ENCODE results near the gene ENAH.
"Not testable (repeated sequence)": the region's sequence is repeated elsewhere in the genome, so short reads cannot be mapped to it uniquely, and the experiment has no call there.

Gene ENAH

GRCh38 chr1:225484657-225485214 is 168.2 kb downstream of the ENAH start:
- no peak for DNase-seq

DNA sequence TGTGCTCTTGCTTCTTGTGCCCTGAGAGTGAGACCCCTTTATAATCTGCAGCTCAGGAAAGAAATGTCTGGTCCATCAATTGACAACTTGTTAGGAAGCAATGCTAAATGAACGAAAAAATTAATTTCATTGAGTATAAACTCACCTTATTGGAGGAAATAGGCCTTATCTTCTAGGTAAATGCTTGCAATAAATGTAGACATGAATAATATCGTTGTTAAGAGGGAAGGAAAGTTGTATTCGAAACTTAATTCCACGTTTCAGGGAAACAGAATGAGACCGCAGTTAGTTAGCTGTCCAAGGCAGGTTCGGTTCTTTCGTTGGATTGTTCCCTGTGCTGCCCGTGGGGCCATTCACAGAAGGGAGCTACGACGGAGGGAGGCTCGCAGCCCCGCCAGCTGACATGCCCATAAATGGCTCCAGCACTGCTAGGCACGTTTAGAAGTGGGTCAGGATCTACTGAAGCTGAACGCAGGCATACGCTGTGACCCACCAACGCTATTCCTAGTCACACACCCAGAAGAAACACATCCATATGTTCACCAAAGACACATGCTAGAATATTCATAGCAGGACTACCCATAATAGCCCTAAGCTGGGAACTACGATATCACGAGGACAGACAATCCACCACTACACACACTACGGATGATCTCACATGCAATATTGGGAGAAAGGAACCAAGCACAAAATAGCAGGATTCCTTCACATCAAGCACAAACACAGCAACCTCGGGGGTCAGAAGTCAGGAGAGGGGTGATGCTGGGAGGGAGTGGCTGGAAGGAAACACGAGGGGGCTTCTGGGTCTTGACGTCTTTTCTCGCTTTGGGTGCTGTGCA is 168.9 kb downstream of the ENAH start:
- DNase-seq: no peak

- DNase-seq: no peak
Observed at GRCh38 chr1:225482421-225482950, 170.4 kb downstream of the ENAH start.

GRCh38 chr1:225481738-225482137 is 171.2 kb downstream of the ENAH start:
- no peak for DNase-seq

- peak; percentile 54 for DNase-seq
Observed at GRCh38 chr1:225480825-225481434, 172.0 kb downstream of the ENAH start.

DNA sequence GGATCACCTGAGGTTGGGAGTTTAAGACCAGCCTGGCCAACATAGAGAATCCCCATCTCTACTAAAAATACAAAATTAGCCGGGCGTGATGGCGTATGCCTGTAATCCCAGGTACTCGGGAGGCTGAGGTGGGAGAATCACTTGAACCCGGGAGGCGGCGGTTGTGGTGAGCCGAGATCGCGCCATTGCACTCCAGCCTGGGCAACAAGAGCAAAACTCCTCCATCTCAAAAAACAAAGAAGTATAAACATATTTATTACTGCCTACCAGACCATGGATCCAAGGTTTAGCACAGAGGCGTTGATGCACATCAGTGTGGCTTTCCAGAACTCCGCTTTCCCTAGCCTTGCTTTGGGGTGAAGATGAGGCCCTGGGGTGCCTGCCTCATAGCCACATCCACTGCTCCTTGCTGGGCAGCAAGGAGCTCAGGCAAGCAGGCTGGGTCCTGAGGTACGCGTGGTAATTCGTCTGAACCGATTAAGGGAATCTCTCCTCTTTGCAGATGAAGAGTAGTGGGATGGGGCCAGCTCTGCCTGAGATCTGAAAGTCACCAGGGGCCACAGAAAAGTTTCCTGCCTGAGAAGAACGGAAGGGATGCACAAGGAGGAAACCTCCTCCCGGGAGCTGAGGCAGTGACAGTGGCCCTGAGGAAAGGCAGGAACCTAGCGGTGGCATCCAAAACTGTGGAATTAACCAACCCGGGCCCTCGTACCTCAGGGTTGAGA is 172.8 kb downstream of the ENAH start:
- no peak for DNase-seq

- DNase-seq: no peak
Observed at GRCh38 chr1:225479341-225479740, 173.6 kb downstream of the ENAH start.

GRCh38 chr1:225477296-225477911 is 175.5 kb downstream of the ENAH start:
- no peak for DNase-seq

DNA sequence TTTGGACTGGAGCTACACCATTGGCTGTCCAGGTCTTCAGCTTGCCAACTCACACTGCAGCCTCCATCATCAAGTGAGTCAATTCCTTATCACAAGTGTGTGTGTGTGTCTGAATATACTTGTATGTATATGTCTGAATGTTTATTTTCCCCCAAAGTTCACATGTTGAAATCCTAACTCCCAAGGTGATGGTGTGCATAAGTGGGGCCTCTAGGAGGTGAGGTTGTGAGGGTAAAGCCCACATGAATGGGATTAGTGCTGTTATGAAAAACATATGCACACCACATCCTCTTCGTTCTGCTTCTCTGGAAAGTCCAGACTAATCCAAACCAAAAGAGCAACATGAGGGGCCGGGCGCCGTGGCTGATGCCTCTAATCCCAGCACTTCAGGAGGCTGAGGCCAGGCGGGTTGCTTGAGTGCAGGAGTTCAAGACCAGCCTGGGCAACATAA is 176.4 kb downstream of the ENAH start:
- no peak for DNase-seq

DNA sequence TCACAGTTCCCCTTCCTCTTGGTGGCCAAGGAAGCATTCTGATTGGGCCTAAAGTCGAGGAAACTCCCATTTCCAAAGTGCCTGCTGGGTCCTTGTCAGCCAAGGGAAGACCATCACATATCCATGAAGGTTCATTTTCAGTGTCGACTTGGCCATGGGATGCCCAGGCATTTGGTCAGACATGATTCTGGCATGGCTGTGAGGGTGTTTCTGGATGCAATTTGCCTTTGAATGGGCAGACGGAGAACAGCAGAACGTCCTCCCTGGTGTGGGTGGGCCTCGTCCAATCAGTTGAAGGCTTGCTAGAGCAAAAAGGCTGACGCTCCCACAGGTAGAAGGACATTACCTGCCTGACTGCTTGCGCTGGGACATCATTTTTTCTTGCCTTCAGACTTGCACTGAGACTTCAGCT is 176.8 kb downstream of the ENAH start:
- no peak for DNase-seq

GRCh38 chr1:225474986-225475820 is 177.7 kb downstream of the ENAH start:
- DNase-seq: peak; percentile 48

GRCh38 chr1:225474439-225474985 is 178.4 kb downstream of the ENAH start:
- DNase-seq: no peak

- not testable (repeated sequence) for DNase-seq
Observed at GRCh38 chr1:225473676-225474438, 179.1 kb downstream of the ENAH start.

DNA sequence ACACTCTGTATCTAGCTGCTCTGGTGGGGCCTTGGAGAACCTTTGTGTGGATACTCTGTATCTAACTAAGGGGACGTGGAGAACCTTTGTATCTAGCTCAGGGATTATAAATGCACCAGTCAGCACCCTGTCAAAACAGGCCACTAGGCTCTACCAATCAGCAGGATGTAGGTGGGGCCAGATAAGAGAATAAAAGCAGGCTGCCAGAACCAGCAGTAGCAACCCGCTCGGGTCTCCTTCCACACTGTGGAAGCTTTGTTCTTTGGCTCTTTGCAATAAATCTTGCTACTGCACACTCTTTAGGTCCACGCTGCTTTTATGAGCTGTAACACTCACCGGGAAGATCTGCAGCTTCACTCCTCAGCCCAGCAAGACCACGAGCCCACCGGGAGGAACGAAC is 179.7 kb downstream of the ENAH start:
- DNase-seq: not testable (repeated sequence)

DNA sequence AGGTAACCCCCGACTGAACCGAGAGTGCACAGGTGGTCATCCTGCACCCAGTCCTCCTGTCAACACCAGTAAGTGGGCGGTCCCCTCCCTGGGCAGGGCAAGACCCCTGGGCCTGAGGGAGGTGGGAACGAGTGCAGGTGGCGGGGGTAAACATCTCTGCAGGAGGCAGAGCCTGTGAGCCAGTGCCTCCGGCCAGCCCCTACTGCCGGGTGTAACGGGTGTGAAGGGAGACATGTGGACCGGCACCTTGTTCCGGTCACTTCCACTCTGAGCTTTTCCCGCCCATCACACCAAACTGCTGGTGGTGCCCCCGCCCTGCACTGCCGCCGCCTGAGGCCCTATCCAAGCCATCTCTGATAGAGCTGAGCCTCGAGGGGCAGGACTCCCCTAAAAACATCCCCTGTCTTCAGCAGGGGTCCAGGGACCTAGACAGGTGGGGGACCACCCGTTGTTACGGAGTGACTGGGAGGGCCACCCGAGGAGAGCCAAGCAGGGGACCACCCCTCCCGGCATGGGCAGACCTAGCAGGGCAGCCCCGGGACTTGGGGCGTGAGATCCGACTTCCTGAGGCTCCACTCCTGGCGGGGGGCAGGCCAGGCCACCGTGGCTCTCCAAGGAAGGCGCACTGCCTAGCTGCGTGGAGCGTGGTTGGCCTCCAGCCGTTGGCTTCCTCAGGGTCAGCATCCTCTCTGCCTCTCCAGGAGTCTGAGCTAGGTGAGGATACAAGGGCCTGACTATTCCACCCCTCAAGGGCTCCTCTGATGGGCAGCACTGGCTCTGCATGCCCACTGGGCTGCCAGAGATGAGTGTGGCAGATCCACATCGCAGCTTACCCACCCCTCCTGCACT is 181.2 kb downstream of the ENAH start:
- DNase-seq: no peak

GRCh38 chr1:225471109-225471452 is 181.8 kb downstream of the ENAH start:
- DNase-seq: no peak

DNA sequence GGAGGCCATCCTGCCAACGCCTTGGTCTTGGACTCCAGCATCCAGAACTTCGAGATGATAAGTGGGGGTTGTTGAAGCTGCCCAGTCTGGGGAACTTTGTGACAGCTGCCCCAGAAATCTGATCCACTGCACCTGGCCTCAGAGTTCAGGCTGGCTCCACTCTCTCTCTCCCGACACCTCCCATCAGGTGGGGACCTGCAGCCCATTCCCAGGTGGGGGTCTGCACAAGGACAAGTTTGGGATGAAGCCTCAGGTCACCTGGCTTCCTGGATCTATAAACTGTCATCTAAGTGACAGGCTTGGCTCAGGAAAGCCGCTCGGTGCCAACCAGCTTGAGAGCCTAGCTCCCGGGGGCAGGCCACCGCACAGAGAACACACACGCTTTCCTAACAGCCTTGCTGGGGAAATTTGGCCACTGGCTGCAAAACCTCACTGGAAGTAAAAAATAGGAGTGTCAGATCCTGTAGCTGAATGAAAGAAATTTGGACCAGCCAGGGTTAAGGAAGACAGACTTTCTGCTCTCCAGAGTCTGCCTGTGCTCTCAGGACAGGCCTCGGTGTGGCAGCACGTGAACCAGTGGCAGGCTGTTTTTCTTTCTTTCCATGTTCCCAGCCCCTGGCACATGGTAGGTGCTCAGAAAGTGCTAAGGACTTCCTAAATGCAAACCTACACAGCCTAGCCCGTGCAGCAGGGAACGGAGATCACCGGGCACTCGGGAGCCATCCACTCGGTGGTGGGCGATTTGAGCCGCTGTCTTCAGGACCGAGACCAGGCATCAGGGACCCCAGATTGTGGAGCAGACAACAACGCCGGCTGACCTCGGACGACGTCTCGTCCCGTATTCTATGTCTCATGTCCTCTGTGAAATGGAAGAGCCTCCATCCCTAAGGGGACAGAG is 182.5 kb downstream of the ENAH start:
- no peak for DNase-seq

- no peak for DNase-seq
Observed at GRCh38 chr1:225469051-225469450, 183.9 kb downstream of the ENAH start.

Measured in activated naive CD4-positive, alpha-beta T cell treated with anti-CD3 and anti-CD28 coated beads, Interleukin-2, amount 50 U/mL, for 16 hours (primary cell).